ENCODE results near the gene RIMBP3C.
"Not testable (repeated sequence)": the region's sequence is repeated elsewhere in the genome, so short reads cannot be mapped to it uniquely, and the experiment has no call there.

The RIMBP3C gene

DNA sequence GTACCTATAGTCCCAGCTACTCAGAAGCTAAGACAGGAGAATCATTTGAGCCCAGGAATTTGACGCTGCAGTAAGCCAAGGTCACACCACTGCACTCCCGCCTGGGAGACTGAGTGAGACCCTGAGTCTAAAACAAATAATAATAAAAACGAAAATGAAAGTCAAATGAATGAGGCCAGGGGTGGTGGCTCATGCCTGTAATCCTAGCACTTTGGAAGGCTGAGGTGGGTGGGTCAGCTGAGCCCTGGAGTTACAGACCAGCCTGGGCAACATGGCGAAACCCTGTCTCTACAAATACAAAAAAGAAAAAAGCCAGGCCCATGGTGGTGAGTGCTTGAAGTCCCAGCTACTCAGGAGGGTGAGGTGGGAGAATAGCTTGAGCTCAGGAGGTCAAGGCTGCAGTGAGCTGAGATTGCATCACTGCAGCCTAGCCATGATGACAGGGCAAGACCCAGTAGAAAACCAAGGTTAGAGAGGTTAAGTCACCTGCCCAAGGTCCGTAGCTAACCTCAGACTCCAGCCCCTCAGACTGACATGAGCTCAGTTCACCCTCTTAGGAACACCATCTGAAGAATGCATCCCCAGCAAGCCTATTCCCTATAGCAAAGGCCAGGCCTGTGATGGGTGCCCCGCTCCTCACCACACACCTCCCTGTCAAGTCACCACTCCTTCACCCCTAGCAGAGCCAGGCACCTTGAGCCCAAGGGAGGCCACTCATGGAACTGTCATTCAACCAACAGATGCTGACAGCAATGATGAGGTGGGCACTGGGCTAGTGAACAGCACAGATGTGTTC, 24.4 kb downstream of the RIMBP3C start:
- DNase-seq (ENCODE audit: low spot score), result not testable (repeated sequence)

DNA sequence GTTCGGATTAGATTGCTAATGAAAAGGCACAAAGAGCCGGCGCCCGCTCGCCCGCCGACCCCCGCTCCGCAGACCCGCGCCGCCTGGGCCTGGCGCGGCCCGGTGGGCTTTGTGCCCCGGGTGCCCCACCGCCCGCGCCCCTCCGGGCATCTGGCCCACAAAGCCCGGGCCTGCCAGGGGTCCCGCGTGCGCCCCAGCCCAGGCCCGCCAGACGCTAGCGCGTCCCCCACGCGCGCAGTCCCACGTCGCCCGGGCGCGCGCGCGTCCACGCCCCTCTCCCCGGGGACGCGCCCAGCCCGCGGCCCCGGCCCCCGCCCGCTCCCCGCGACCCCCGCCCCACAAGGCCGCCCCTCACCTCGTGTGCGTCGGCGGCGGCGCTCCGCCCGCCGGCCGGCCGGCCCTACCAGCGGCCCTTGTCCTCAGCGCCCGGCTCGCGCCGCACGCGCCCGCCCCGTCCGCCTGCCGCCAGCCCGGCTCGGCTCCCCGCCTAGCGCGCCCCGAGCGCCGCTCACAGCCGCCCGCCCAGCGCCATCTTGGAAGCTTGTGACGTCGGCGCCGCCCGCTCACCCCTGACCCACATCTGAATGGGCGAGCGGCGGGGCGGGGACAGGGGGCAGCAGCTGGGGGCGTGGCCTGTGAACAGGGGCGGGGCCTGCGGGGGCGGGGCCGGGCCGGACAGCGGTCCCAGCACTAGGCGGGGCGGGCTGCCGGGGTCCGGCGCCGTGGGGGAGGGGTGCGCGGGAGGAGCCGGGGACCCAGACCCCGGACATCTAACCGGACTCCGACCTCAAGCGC, 34.1 kb downstream of the RIMBP3C start:
- not testable (repeated sequence) for DNase-seq (ENCODE audit: low spot score)

DNA sequence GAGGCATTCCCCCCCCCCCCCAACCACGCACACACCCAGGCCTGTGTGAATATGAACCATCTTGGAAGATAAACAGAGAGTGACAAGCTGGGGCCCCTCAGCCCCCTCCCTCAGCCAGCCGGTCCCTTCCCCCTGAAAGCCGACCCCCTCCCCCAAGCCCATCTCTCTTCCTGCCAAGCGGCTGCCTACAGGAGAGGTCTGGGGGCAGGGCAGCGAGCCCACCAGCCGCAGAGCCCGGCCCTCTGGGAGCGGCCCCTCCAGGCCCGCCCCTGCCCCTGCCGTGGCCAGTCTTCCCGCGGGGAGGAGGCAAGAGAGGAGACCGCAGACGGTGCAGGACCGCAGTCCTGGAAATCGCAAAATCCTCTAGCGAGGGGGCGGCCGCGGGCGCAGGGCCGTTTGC, 34.7 kb downstream of the RIMBP3C start:
- DNase-seq (ENCODE audit: low spot score), result not testable (repeated sequence)

DNA sequence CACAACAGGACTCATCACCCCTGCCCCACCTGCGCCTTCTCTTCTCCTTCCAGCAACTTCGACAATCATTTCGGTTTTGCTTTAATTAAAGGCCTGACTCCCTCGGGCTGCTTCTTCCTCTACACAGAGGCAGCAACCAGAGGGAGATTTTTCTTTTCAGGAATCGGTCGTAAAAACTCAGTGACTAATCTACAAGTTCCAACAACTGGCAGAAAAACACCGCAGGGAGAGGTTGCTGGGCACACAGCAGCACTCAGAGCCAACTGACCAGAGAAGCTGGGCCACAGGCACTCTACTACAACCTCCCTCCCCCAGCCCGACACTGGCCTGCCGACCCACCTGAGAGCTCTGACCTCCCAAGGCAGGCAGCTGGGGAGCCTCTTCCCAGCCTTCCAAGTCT, 36.0 kb downstream of the RIMBP3C start:
- DNase-seq (ENCODE audit: low spot score), result not testable (repeated sequence)

DNA sequence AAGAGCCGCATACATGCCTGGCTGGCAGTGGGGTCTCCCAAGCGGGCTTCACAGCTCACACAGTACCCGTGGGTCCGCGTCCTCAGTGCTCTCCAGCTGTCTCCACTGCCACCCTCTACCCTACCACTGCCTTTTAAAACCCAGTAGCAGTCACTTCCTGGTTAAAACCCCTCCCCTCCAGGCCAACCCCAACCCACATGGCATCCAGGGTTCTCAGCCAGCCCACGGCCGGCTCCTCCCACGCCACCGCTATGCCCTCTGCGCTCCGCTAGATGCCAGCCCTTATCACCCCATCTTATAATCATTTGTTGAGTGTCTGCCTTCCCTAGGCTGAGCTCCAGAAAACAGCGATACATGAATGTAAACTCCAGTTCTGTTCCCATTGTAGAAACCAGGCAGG, 37.1 kb downstream of the RIMBP3C start:
- DNase-seq (ENCODE audit: low spot score), result not testable (repeated sequence)

DNA sequence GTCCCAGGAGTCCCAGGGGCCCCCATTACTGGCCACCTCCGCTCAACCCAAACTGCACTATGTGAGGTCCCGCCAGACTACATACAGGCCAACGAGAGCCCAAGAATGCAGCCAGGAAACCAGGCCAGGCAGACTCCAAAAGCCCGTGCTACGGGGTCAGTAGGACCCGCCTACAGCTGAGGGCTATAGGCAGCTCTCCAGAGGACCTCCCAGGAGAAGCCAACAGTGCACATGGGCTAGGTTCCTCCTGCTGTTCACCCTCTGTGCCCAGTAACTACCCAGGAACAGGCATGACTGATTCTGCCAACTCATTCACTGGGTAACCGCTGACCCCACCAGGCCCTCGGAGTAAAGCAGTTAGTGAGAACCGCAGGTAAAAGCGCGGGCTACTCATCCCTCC, 39.2 kb downstream of the RIMBP3C start:
- not testable (repeated sequence) for DNase-seq (ENCODE audit: low spot score)

DNA sequence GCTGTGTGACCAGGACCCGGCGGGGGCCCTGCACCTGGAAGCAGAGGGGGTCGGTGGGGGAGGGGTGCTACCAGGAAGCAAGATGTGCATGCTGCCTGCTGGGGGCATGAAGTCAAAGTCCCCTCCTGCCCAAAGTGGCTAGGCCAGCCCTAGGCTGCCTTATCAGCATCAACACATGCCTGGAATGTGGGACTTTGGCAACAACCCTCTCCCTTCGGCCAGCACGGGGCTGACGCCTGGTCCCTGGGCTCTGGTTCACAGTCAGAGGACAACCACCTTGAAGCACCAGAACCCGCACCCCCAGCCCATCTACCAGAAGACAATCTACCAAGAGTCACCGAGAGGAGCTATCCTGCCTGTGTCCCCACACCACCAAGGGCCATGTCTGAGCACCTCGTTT, 40.9 kb downstream of the RIMBP3C start:
- DNase-seq (ENCODE audit: low spot score), result not testable (repeated sequence)

DNA sequence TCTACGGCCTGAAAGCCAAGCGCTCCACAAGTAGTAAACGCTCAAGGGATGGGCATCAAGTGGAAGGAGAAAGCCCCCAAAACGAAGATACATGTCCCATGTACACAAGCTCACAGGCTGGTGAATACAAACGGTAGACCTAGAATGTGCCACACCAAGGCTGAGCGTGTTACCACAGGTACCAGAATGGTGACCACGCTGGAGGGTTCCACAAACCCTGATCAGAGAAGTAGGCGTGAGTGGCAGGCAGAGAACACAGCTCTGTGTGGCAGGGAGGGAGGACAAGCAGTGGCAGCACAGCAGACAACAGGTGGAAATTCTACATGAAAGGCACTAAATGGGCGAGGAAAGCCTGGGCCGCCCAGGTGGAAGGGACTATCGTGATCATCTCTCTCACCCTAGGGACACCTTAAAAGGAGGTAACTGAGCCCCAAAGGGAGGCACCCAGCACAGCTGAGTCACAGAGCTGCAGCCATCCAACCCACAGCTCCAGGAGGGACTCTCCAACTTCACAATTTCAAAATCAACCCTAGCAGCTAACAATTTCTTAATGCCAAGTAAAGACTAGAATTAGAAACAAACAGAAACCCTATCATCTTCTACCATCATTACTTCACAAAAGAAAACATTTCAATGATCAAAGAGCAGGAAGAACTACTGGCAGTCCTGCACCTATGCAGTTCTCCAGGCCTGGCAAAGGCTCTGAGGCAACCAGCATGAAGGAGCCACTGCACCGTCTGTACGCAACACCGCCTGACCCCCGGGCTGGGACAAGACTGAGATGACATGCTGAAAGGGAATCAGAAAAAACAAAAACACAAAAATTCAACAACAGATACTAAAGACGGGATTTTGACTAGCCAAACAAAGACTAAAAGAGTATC, 51.4 kb downstream of the RIMBP3C start:
- not testable (repeated sequence) for DNase-seq (ENCODE audit: low spot score)

DNA sequence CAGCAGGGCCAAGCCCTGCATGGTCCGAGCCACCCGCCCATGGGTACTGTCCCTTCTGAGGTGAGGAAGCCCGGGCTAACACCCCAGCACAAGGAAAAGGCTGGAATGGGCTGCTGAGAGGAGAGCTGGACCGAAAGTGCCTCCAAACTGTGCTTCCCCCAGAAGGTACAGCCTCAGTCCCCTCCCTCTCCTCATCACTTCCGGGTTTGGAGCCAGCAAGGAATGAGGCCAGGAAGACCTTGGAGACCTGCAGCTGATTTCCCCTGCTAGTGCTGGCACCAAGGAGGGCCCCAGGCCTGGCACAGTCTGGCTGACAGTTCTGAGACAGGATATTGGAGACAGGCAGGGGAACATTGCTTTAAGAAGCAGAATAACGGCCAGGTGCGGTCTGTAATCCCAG, 52.8 kb downstream of the RIMBP3C start:
- not testable (repeated sequence) for DNase-seq (ENCODE audit: low spot score)

DNA sequence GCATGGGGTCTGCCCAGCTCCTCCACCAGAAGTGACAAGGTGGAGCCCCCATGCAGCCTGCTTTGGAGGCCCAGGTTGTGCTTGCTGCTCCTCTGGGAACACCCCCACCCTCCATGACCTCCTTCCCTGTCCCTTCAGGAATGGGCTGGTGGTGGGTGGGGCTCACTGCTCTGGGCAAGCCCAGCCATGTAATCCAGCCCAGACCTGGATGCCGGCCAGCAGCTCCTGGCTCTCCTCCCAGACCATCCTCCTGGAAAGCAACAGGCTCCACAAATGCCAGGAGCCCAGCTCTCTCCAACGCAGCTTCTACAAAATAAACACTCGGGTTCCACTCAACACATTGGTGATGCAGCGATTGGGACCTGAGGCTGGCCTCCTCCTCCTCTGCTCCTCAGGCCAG, 53.3 kb downstream of the RIMBP3C start:
- DNase-seq (ENCODE audit: low spot score), result not testable (repeated sequence)

All from GM20000 (cell line).